GM06990 (cell line): Measurements from ENCODE around the gene OTOS.

Source experiments
- DNase-seq: peaks from one replicate; pipeline ENCODE4 v3.0.0-alpha.2; 2011; ENCODE audit not compliant: insufficient read length; ENCODE audit errors: extremely low read depth
- H3K27me3 ChIP-seq: replicated peaks from 2 replicates; pipeline ENCODE4 v1.6.0; 2011; ENCODE audit warnings: low read length; ENCODE audit not compliant: control insufficient read depth, insufficient read depth
- H3K36me3 ChIP-seq: 2 replicates; pipeline ENCODE4 v1.5.1; 2011; ENCODE audit warnings: low read length; ENCODE audit not compliant: control insufficient read depth, insufficient read depth
- H3K4me3 ChIP-seq: replicated peaks from 2 replicates; pipeline ENCODE4 v1.5.1; 2011; ENCODE audit warnings: low read depth, mild to moderate bottlenecking, control low read depth, low read length
- TF ChIP-seq, protein P1 (sequence below): IDR thresholded peaks from 2 replicates; pipeline ENCODE4 v1.5.1; 2011; ENCODE audit warnings: low read length, control low read depth, mild to moderate bottlenecking, inconsistent platforms; ENCODE audit not compliant: insufficient read depth, poor library complexity, severe bottlenecking

Gene OTOS

DNA sequence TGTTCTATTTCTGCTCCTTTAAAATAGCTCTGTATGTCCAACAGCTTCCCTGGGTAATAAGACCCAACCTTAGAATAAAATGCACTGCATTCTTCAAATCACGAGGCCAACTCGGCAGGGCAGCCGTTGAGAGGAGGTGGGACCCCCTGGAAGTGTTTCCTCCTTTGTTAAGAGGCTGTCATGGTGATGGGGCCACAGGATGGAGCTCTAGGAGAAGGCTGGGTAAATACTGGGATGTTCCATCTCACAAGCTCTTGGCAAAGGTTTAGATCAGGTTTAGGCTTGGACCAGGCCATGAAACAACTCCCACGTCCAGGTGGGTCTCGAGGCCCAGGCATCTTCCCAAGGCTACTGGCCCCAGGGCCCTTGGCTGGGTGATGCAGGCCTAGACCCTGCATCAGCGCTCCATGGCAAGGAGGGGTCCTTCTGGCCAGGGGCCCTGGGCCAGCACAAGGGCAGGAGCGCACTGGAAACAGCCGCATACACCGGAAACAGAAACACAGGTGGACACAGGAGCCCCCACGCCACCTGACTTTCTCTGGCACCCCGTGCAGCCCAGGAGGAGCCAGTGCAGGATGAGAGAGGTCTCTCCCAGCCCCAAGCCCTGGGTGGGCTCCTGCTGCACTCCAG, 38.8 kb upstream of the OTOS start:
- DNase-seq, result no peak
- no peak overlapping the region for H3K4me3 ChIP-seq
- TF ChIP-seq, protein P1, sequence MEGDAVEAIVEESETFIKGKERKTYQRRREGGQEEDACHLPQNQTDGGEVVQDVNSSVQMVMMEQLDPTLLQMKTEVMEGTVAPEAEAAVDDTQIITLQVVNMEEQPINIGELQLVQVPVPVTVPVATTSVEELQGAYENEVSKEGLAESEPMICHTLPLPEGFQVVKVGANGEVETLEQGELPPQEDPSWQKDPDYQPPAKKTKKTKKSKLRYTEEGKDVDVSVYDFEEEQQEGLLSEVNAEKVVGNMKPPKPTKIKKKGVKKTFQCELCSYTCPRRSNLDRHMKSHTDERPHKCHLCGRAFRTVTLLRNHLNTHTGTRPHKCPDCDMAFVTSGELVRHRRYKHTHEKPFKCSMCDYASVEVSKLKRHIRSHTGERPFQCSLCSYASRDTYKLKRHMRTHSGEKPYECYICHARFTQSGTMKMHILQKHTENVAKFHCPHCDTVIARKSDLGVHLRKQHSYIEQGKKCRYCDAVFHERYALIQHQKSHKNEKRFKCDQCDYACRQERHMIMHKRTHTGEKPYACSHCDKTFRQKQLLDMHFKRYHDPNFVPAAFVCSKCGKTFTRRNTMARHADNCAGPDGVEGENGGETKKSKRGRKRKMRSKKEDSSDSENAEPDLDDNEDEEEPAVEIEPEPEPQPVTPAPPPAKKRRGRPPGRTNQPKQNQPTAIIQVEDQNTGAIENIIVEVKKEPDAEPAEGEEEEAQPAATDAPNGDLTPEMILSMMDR, result no peak
- no peaks in the 10 kb centered on the region; the same call in 1 of the 2 replicates for H3K27me3 ChIP-seq
- H3K36me3 ChIP-seq, result no peaks in the 10 kb centered on the region

DNA sequence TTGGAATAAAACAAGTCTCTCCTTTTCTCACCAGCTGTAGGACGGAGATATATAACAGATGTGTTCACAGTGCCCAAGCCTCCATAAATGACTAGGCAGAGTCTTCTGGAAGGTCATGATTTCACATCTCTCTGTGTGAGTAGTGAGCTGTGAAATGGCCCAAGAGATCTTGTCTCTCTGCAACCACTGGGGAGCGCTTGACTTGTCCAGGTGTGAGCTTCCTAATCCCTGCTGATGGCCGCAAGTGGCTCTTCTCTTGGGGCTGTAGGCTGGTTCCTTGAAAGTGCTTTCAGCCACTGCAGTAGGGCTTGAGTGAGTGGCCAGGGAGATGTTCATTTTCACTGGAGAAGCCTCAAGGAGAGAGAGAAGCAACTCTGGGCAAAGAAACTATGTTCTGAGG, 38.1 kb upstream of the OTOS start:
- no peak overlapping the region for H3K4me3 ChIP-seq
- no peak for DNase-seq
- no peaks in the 10 kb centered on the region for H3K36me3 ChIP-seq
- TF ChIP-seq, protein P1, result no peak
- H3K27me3 ChIP-seq, result no peaks in the 10 kb centered on the region; the same call in 1 of the 2 replicates

DNA sequence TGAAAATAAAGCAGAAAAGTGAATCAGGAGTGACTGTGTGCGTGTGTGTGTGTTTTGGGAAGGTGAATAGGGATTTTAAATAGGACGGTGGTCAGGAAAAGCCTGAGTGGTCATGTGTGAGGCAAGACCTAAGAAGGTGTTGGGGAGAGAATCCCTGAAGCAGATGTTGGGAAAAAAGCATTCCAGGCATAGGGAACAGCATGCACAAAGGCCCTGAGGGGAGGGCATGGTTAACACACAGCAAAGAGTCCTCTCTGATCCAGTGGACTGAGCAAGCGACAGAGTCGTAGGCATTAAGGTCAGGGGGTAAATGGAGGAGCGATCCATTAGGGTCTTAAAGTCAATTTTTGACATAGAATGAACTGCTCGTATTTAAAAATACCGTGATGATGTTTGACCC, 34.0 kb upstream of the OTOS start:
- H3K36me3 ChIP-seq, result no peaks in the 10 kb centered on the region
- TF ChIP-seq, protein P1, result no peak

DNA sequence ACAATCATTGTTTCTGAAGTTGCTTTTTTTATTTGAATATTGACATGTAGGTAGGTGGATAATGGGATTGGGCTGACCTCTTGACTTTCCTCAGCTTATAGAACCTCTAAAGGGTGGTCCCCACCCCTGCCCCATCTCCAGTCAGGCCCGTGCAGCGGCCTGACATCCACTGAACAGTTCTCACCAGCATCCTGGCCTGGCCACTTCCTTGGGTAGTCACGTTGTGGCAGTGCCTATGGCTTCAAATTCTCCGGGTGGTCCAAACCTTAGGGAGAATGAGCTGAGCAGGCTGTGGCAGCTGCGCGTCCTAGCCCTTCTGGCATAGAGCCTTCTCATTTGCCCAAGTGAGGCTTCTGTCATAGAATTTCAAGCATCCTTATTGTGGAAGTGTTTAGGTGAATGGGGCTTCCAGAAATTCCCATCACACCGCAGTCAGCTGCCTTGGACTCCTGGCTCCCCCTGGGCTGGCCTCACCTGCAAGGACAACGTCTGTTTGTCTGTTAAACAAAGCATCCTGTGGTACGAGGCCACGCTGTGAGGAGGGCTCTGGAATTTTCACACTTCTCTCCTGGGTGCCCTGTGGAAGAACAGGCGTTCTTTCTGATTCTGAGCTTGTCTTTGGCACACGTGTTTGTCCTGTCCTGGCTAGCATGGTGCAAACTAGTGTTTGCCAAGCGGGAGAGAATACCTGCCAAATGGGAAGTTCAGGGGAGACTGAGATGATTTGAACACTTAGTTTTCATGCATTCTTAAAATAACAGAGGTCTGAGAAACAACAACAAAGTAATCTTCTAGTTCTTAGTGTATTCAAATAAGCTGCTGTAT, 31.8 kb upstream of the OTOS start:
- no peak for DNase-seq
- Histone ChIP-seq H3K36me3 (no peaks in the 10 kb centered on the region), H3K4me3 (no peak overlapping the region), H3K27me3 (no peaks in the 10 kb centered on the region; the same call in 1 of the 2 replicates)
- TF ChIP-seq, protein P1, result no peak

More for the DNA sequence above, 34.0 kb upstream of the OTOS start:
- Histone ChIP-seq H3K4me3 (no peak overlapping the region), H3K27me3 (no peaks in the 10 kb centered on the region; the same call in 1 of the 2 replicates)
- DNase-seq, result no peak

DNA sequence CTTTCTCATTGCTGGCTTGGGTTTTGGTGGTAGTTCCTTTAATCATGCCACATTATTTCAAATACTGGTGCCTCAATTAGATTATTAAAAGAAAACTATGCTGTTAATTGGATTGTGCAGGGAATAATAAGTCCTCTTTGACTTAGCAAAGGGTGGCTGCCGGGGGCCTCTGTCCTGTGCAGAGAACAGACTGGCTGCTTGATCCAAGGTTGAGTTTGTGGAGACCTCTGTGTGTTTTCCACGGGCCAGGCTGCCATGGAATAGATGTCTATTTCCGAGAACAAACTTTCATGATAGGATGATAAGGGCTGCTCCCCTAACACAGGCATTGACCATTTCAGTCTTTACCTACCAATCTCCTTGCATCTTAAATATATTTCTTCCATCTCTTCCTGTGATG, 30.4 kb upstream of the OTOS start:
- Histone ChIP-seq H3K36me3 (no peaks in the 10 kb centered on the region), H3K27me3 (no peaks in the 10 kb centered on the region), H3K4me3 (no peak overlapping the region)
- TF ChIP-seq, protein P1, result no peak
- DNase-seq, result no peak
